NCI-H2171 treated with DMSO at 0.1 percent for 48 hours (cell line): ENCODE results near the gene PPHLN1.
"Not testable (repeated sequence)": the region's sequence is repeated elsewhere in the genome, so short reads cannot be mapped to it uniquely, and the experiment has no call there.

ENCODE experiments used
- DNase-seq: peaks from one replicate; lab custom pipeline; 2025; lab: John Stamatoyannopoulos, UW

PPHLN1 gene

GRCh38 chr12:42372154-42372791 is 46.3 kb downstream of the PPHLN1 start:
- peak; percentile 79 for DNase-seq

DNA sequence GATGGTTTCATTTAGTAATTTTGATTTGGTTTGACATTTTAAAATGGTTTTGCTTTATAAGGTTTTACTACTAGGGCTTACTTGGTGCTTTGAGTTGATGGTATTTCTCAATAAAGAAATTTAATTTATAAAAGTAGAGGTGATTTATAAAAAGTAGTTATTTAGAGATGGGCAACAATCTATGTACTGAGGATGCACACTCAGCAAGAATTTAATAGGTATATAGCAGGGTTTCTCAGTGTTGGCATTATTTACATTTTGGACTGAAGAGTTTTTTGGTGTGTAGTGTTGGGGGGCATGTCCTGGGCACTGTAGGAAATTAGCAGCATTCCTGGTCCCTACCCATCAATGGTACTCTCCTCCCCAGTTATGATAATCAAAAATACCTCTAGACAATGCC is 47.7 kb downstream of the PPHLN1 start:
- DNase-seq, result no peak

DNA sequence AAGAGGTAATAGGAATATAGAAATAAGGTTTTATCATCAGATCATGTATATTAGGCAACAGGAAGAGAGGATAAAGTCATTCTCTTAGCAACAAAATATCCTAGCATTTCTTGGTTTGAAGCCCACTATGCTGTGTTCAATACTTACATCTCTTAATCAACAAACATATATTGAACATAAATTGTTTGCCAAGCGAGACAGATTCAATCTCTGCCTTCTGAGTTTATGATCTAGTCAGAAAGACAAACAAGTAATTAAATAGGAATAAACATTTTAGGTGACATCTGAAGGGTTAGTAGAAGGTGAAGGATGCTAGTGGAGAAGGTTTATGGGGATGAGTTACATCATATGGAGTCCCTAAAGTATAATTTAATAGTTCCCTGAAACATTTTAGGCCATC is 54.8 kb downstream of the PPHLN1 start:
- no peak for DNase-seq

GRCh38 chr12:42382013-42382696 is 56.2 kb downstream of the PPHLN1 start:
- no peak for DNase-seq

DNA sequence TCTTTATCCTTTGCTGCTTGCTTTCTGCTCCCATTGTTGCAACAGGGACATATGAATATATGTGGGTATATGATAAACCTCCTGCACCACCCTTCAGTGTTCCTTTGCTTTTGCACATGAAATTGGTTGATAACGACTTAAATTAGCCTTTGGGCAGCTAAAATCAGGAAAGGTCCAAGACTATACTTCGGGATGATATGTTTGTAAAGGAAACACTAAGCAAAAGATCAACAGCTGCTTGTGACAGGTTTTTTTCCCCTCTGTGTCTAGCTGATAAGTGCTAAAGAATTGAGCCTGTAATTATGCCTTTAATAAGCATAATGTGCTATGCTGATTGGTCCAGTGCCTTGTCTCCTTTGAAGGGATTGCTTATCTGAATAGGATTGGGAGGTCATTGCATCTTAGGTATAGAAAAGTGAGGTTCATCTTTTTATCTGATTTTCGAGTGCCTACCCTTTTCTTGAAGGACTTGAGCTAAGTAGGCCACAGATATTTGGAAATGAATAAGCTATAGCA is 59.4 kb downstream of the PPHLN1 start:
- no peak for DNase-seq

DNA sequence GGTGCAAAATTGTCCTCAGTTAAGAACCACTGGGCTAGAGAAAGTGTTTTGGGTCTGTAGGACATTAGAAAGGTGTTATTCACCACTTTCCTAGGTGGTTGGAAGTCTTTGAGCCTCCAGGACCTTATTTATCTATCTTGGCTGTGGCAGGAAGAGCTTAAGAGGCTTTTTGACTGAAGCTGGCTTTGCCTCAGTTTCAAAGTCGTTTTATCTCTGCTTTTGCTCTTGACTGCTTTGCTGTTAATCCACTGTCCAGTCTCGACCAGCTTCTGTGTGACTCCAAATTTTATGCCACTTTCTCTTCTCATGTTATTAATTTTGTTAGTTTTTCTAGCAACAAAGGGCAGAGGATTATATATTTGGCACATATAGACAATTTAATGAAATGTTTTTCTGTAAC is 60.3 kb downstream of the PPHLN1 start:
- DNase-seq, result no peak

GRCh38 chr12:42388086-42388485 is 62.1 kb downstream of the PPHLN1 start:
- DNase-seq, result not testable (repeated sequence)

- no peak for DNase-seq
These were observed 68.5 kb downstream of the PPHLN1 start for GRCh38 chr12:42394429-42394828.

GRCh38 chr12:42396473-42397259 is 70.7 kb downstream of the PPHLN1 start:
- no peak for DNase-seq

GRCh38 chr12:42402821-42403411 is 76.9 kb downstream of the PPHLN1 start:
- no peak for DNase-seq

- DNase-seq, result no peak
These were observed 81.3 kb downstream of the PPHLN1 start for GRCh38 chr12:42407306-42407705.

DNA sequence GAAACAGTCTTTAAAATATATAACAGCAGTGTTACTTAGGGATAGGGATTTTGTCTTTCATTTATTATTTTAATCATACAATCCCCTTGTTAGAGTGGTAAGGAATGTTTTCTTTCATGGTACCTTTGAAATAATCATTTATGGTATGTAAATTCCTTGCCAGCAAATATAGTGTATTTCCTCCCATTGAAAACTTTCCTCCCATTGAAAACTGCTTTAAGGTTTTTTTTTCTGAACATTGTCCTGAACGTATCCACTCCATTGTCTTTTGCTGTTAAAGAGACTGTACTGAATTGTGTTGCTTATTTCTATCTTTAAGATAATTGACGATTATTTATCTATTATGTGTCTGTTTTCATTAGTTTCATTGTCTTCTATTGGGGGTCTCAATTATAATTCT is 83.5 kb downstream of the PPHLN1 start:
- DNase-seq, result no peak

DNA sequence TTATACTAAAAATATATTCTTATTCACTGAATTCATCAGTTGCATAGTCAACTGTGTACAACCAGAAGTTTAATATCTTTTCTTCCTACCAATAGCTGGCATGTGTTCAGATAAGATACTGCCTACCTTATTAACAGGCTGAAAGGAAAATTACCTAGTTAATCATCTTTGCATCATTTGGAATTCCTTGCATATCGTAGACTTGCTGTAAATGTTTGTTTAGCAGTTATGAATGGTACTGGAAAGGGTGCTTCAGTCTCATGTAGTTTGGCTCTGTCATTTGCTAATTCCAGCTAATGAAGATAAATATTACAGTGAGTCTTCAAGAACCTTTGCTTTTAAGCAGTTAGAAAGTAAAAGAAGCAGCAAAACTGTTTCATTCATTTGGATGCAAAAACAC is 84.4 kb downstream of the PPHLN1 start:
- no peak for DNase-seq

DNA sequence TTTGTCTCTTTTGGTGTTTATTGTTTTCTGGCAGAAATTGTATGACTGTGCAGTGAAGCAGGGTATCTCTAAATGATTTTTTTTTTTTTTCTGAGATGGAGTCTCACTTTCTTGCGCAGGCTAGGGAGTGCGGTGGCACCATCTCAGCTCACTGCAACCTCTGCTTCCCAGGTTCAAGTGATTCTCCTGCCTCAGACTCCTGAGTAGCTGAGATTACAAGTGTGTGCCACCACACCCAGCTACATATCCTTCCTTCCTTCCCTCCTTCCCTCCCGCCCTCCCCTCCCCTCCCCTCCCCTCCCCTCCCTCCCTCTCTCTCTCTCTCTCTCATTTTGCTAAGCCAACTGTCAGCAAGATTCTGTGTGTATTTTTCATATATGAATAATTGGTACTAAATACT is 94.4 kb downstream of the PPHLN1 start:
- DNase-seq, result no peak

DNA sequence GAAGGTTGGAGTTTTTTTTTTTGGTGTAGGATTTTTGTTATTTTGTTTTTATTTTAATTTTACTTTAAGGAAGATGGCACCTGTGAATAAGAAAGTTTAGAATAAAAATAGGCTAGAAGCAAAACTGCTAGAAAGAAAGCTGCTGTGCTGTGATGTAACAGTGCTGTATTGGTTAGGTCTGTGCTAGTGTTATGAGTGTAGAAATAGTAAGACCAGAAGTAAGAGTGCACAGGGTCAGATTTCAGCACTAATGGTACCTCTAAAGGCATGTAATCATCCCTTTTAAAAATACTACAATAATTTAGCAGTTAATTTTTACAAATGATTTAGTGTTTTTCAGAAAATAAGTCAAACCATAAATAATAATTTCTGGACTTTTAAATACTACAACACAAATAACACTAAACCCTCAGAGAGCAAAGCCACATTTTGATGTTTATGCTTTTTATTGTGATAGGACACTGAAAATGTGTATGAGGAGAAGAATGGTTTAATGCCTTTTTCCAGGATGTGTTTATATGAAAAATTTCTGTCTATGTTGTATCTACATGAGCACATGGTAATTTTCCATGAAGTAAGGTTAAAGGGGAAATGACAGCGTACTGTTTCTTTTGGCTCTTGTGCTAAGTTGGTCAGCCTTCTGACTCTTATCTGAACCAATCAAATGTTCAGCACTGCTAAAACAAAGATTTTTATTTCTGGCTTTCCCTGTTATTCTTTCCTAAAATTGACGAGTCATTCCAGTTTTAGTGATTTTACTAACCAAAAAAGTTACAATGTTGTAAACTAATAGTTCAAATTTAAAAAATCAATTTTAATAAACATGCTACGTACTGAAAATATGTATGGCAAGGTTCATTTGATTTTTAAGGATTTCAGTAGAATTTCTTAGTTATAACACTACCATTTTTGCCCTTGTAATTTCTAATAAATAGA is 96.1 kb downstream of the PPHLN1 start:
- no peak for DNase-seq

- DNase-seq, result no peak
These were observed 96.8 kb downstream of the PPHLN1 start for GRCh38 chr12:42422785-42423184.

DNA sequence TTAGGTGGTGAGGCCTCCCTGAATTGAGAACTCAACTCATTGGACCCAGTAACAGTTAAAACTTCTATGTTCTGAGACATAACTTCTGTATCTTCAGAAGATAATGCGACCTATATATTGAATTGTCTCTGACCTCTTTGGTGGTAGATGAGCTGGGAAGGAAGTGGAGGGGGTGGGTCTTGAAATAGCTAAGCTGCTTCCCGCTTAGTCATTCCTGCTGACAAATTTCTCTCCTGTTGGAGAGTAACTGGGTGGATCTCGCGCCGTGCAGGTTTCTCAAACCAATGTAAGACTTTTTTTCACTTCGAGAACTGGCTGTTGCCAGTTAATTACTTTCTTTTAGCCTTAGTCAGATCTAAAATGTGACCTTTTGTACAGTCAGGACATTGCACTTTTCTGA is 100.8 kb downstream of the PPHLN1 start:
- no peak for DNase-seq

GRCh38 chr12:42428850-42429249 is 102.9 kb downstream of the PPHLN1 start:
- no peak for DNase-seq

DNA sequence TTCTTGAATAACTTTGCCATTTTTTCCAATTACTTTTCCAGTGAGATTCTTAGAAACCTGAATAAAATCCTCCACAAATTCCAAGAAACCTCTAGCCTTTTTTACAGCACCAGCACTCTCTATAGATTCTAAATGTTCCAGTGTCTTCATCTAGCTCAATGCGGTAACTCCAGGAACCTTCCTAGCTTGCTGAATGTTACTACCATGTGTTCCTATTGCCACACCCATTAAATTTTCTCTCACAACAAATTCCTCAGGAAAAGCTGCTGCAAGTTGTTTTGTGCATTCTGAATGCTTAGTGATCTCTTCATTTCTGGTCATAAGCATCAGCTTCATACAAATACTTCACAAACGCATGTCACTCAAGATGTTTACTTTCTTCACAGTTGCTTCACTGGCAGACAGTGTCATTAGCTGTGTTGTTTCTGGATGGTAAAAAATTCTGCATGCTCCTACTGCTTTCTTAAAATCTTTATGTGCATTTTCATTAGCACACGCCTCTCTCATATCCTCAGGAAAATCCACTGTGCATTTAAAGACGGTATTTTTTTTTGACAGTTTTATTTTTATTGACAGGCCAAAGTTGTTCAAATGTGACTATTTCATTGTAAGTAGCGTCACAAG is 106.7 kb downstream of the PPHLN1 start:
- DNase-seq, result no peak

DNA sequence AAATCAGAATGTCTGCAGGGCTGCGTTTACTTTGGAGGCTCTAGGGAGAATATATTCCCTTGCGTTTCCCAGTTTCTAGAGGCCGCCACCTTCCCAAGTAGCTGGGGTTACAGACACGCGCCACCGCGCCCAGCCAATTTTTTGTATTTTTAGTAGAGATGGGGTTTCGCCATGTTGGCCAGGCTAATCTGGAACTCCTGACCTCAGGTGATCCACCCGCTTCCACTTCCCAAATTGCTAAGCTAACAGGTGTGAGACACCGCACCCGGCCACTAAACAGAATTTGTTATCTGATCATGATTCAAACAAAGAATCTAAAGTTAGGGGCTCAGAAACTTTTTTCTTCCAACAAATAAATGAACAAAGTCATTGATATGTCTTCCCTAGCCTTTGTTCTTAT is 114.6 kb downstream of the PPHLN1 start:
- DNase-seq, result no peak

DNA sequence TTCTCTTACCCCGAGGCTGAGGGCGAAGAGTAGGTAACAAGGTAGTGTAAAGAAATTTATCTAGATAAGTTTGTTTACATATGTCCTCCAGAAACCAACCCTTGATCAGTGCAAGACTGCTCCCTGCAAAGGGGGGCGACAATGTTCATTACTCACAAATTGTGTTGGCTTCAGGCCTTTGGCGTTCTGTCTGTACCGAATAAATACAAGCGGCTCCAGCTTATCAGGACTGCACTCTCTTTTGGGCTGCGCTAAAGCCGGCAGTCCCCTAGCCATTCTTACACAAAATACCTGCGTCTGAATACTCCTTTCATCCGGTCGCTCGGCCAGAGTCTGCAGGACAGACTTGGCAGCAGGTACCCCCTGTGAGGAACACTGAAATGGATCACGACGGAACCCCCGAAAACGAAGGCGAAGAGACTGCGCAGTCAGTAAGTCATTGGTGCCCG is 116.4 kb downstream of the PPHLN1 start:
- no peak for DNase-seq
